ENCODE measurements around the gene TMEM131. TPM values are rescaled to one million over a fixed set of nuclear protein-coding genes. Genes with fewer than 3 reads are reported as not detected.

The TMEM131 gene
- total and polyA plus RNA-seq, 11 donors, result 9.3 to 38.3 (median 31.2) TPM

DNA sequence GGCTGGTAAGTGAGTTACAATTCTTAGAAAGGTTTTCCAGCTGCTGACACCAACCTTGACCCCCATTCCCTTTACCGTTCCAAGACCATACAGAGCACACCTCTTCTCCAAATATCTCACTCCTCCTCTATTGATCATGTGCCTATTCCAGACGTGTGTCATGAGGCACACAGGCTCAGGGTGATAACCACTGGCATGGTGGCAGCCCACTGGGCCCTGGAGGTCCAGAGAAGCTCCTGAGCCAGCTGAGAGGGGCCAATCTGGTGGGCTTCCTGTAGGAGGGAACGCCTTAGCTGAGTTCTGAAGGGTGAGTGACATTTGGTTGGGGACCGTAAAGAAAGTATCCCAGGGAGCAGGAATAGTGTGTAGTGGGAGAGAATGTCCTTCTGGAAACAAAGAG is 254.1 kb downstream of the TMEM131 start:
- intact Hi-C loops (cut with DNase I), result loop anchor here in 1 of 10 donors (5.0 kb wide), 1 partner anchor 39 kb away; no protein-coding TSS in a partner anchor
- Histone ChIP-seq H3K27me3 (no peaks in the 10 kb centered on the region), H3K36me3 (peaks cover 0 to 4% (median 0%) of the 10 kb centered on the region in 9 donors), H3K27ac (peak overlapping the region in 3 of 12 donors; percentile 17 to 46 (median 27)), H3K4me1 (peaks cover 0 to 29% (median 6%) of the 10 kb centered on the region in 12 donors), H3K9me3 (no peaks in the 10 kb centered on the region), H3K4me3 (no peak overlapping the region)
- TF ChIP-seq, protein P1, sequence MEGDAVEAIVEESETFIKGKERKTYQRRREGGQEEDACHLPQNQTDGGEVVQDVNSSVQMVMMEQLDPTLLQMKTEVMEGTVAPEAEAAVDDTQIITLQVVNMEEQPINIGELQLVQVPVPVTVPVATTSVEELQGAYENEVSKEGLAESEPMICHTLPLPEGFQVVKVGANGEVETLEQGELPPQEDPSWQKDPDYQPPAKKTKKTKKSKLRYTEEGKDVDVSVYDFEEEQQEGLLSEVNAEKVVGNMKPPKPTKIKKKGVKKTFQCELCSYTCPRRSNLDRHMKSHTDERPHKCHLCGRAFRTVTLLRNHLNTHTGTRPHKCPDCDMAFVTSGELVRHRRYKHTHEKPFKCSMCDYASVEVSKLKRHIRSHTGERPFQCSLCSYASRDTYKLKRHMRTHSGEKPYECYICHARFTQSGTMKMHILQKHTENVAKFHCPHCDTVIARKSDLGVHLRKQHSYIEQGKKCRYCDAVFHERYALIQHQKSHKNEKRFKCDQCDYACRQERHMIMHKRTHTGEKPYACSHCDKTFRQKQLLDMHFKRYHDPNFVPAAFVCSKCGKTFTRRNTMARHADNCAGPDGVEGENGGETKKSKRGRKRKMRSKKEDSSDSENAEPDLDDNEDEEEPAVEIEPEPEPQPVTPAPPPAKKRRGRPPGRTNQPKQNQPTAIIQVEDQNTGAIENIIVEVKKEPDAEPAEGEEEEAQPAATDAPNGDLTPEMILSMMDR (IDR thresholded peaks at IDR 0.05), result no peak
- no peak for TF ChIP-seq POLR2A (IDR thresholded peaks at IDR 0.05)
- no peak for ATAC-seq
- WGBS, 4 donors, result 63 to 70% (median 66%) methylated on average over 4 of the region's 4 CpGs
- peak in 1 of 5 donors; percentile 9 for DNase-seq

- intact Hi-C loops (cut with DNase I), result loop anchor here in 1 of 10 donors (5.0 kb wide), 1 partner anchor 39 kb away; no protein-coding TSS in a partner anchor
- Histone ChIP-seq H3K9me3 (no peaks in the 10 kb centered on the region), H3K36me3 (peaks cover 0 to 4% (median 0%) of the 10 kb centered on the region in 9 donors), H3K4me3 (no peak overlapping the region), H3K27ac (no peak overlapping the region), H3K27me3 (no peaks in the 10 kb centered on the region), H3K4me1 (peaks cover 0 to 26% (median 6%) of the 10 kb centered on the region in 12 donors)
- no peak for TF ChIP-seq POLR2A (IDR thresholded peaks at IDR 0.05)
- TF ChIP-seq, protein P1 (IDR thresholded peaks at IDR 0.05), result no peak
- DNase-seq (peak in 1 of 5 donors; percentile 29), ATAC-seq (no peak)
- 92 to 96% (median 94%) methylated on average over 20 of the region's 20 CpGs for WGBS, 4 donors
These were observed 254.5 kb downstream of the TMEM131 start for GRCh38 chr2:97741251-97741650.

DNA sequence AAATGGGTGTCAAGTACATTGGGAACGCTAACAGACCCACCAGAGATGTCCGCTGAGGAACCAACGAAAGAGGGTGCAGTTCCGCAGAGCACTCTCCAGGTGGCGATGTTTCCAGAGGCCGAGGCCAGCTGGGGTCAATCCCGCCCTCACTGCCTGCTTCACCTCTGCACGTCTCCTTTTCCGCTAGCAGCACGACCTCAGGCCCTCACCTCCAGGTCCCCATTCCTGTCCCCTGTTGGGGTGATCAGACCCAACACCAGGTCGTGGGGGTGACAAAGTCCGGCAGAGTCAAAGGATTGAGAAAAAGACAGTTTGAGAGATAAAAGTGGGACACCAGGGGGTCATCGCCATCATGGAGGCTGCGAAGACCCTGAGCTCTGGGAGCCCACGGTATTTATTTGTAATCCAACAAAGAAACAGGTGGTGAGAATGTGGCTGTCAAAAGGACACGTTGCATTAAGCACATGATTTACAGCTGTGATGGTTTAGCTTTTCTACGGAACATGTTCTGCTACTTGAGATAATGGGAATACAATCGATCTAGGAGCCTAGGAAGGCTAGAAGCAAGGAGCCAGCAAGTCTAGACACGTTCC is 255.1 kb downstream of the TMEM131 start:
- H3K4me1 ChIP-seq, result peaks cover 0 to 26% (median 6%) of the 10 kb centered on the region in 12 donors
- TF ChIP-seq POLR2A (IDR thresholded peaks at IDR 0.05), result peak in 1 of 2 donors; percentile 13
- TF ChIP-seq, protein P1 (IDR thresholded peaks at IDR 0.05), result peak; percentile 48 to 69 (median 61)
- peak in 1 of 4 donors; percentile 28 for ATAC-seq
- 41 to 48% (median 44%) methylated on average over 19 of the region's 19 CpGs for WGBS, 4 donors
- H3K27me3 ChIP-seq, result no peaks in the 10 kb centered on the region
- intact Hi-C loops (cut with DNase I), result loop anchor here in 1 of 10 donors (5.0 kb wide), 1 partner anchor 38 kb away; no protein-coding TSS in a partner anchor
- H3K4me3 ChIP-seq, result no peak overlapping the region
- peaks cover 0 to 4% (median 0%) of the 10 kb centered on the region in 9 donors for H3K36me3 ChIP-seq
- H3K9me3 ChIP-seq, result no peaks in the 10 kb centered on the region
- peak in 2 of 5 donors; percentile 31 to 45 for DNase-seq
- H3K27ac ChIP-seq, result no peak overlapping the region

DNA sequence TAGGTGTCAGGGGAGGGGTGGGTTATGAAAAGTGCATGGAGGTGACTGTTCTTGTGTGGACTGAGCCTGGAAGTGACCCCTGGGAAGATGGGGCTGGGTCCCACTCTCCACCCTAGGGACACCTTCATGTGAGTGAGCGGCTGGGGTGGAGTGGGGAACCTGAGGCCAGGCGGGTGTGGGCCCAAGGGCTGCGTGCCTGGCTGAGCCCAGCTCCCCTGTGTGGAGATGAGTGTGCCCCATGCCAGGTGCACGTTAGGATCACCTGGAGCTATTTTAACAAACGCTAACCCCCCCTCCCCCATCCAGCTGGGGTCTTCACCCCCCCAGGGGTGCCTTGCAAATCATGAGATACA is 255.9 kb downstream of the TMEM131 start:
- no peak for TF ChIP-seq POLR2A (IDR thresholded peaks at IDR 0.05)
- TF ChIP-seq, protein P1 (IDR thresholded peaks at IDR 0.05), result no peak
- peaks cover 0 to 4% (median 0%) of the 10 kb centered on the region in 9 donors for H3K36me3 ChIP-seq
- no peak overlapping the region for H3K27ac ChIP-seq
- no peak overlapping the region for H3K4me3 ChIP-seq
- ATAC-seq, result peak in 1 of 4 donors; percentile 3
- DNase-seq, result peak in 1 of 5 donors; percentile 5
- H3K9me3 ChIP-seq, result no peaks in the 10 kb centered on the region
- H3K27me3 ChIP-seq, result no peaks in the 10 kb centered on the region
- intact Hi-C loops (cut with DNase I), result loop anchor here in 1 of 10 donors (5.0 kb wide), 1 partner anchor 38 kb away; no protein-coding TSS in a partner anchor
- H3K4me1 ChIP-seq, result peaks cover 0 to 26% (median 6%) of the 10 kb centered on the region in 12 donors
- 86 to 93% (median 91%) methylated on average over 5 of the region's 5 CpGs for WGBS, 4 donors

All from heart left ventricle (tissue), 16 donors.